PFSK-1 (cell line): Measurements from ENCODE around the gene SLC46A1.

Experiments used
- FOXP2 ChIP-seq: optimal IDR thresholded peaks from 2 replicates; pipeline ENCODE3; 2011; ENCODE audit warnings: borderline replicate concordance, control low read depth, inconsistent platforms; ENCODE audit not compliant: insufficient read depth; ENCODE audit errors: extremely low read length, extremely low read depth
- POLR2AphosphoS5 ChIP-seq: IDR thresholded peaks from 2 replicates; pipeline ENCODE4 v1.6.1; 2012; ENCODE audit warnings: low read depth, mild to moderate bottlenecking, control low read depth, low read length, moderate library complexity
- SIN3A ChIP-seq: IDR thresholded peaks from 2 replicates; pipeline ENCODE4 v1.6.1; 2012; ENCODE audit warnings: mild to moderate bottlenecking, low read length, moderate library complexity, borderline replicate concordance; ENCODE audit not compliant: insufficient read depth
- TAF1 ChIP-seq: IDR thresholded peaks from 2 replicates; pipeline ENCODE4 v1.6.1; 2012; ENCODE audit warnings: low read length, control low read depth, borderline replicate concordance; ENCODE audit not compliant: insufficient read depth
- TF ChIP-seq, protein P1 (sequence below), 2 experiments: IDR thresholded peaks; 2 replicates each; pipeline versions ENCODE4 v1.6.1 to v1.8.0; 2011 to 2012; ENCODE audit warnings: low read depth in 2 of 2, low read length in 2 of 2, control low read depth in 1 of 2, inconsistent platforms in 1 of 2, mild to moderate bottlenecking in 1 of 2, moderate library complexity in 1 of 2; ENCODE audit not compliant: insufficient read depth in 1 of 2

SLC46A1 gene

DNA sequence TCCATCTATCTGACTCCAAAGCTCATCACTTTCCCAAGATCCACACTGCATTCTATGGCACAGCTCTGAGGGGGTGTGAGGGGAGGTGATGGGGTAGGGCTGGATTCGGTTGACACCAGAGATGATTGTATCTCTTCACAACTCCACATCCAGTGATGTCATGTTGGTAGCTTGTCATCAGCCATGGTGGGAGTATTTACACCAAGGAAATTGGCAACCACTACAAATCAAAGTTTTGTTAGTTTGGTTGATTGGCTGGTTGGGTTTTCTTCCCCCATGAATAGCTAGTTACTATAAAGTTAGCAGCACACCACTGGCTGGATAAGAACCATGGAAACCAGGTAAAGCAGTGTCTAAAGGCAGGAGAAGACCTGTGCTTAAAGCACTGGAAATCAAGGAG lies 15.0 kb downstream of the SLC46A1 start:
- TF ChIP-seq POLR2AphosphoS5, result no peak

DNA sequence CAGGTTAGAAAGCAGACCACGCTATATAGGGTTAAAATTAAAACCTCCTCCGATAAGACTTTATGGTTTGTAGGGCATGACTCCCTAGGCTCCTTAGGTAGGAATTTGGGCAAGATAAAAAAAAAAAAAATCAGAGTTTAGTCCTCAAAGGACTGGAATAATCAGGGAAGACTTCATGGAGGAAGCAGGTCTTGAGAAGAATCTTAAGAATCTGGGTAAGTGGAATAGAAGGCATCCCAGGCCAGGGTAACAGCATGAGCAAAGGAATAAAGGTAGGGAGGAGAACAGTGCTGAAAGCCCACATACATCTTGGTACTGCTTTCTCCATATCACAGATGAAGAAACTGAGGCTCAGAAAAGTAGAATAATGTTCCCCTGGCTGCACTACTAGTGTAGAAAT lies 15.4 kb downstream of the SLC46A1 start:
- TF ChIP-seq, protein P1, sequence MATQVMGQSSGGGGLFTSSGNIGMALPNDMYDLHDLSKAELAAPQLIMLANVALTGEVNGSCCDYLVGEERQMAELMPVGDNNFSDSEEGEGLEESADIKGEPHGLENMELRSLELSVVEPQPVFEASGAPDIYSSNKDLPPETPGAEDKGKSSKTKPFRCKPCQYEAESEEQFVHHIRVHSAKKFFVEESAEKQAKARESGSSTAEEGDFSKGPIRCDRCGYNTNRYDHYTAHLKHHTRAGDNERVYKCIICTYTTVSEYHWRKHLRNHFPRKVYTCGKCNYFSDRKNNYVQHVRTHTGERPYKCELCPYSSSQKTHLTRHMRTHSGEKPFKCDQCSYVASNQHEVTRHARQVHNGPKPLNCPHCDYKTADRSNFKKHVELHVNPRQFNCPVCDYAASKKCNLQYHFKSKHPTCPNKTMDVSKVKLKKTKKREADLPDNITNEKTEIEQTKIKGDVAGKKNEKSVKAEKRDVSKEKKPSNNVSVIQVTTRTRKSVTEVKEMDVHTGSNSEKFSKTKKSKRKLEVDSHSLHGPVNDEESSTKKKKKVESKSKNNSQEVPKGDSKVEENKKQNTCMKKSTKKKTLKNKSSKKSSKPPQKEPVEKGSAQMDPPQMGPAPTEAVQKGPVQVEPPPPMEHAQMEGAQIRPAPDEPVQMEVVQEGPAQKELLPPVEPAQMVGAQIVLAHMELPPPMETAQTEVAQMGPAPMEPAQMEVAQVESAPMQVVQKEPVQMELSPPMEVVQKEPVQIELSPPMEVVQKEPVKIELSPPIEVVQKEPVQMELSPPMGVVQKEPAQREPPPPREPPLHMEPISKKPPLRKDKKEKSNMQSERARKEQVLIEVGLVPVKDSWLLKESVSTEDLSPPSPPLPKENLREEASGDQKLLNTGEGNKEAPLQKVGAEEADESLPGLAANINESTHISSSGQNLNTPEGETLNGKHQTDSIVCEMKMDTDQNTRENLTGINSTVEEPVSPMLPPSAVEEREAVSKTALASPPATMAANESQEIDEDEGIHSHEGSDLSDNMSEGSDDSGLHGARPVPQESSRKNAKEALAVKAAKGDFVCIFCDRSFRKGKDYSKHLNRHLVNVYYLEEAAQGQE (IDR thresholded peaks at IDR 0.05; ENCODE audit: insufficient read depth in 1 of 2, low read depth in 2 of 2, low read length in 2 of 2), result no peak
- no peak for TF ChIP-seq FOXP2
- no peak for TF ChIP-seq POLR2AphosphoS5
- TF ChIP-seq SIN3A, result no peak
- TF ChIP-seq TAF1, result no peak

DNA sequence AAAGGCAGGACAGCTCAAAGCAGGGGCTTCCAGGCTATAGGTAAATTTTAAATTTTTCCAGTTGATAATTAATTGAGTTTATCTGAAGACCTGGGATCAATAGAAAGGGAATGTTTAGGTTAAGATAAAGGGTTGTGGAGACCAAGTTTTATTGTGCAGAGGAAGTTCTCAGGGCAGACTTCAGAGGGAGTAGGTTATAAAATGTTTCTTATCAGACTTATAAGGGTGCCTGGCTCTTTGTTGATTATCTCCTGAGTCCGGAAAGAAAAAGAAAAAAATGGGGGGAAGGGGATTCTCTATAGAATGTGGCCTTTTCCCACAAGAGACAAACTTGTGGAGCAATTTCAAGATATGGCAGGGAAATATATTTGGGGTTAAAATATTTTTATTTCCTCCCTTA lies 15.9 kb downstream of the SLC46A1 start:
- TF ChIP-seq SIN3A (no peak), POLR2AphosphoS5 (no peak), FOXP2 (no peak), TAF1 (no peak)
- TF ChIP-seq, protein P1 (IDR thresholded peaks at IDR 0.05; ENCODE audit: insufficient read depth in 1 of 2, low read depth in 2 of 2, low read length in 2 of 2), result no peak

DNA sequence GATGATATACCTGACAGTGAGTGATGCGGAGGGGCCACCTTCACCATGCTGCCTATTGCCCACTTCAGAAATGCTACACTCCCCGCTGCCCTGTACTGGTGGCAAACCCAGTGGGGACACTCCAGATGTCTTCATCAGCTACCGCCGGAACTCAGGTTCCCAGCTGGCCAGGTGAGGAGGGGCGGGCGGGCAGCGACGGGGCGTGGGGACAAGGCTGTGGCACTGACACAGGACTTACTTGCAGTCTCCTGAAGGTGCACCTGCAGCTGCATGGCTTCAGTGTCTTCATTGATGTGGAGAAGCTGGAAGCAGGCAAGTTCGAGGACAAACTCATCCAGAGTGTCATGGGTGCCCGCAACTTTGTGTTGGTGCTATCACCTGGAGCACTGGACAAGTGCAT lies 17.9 kb downstream of the SLC46A1 start:
- TF ChIP-seq, protein P1 (IDR thresholded peaks at IDR 0.05; ENCODE audit: insufficient read depth in 1 of 2, low read depth in 2 of 2, low read length in 2 of 2), result no peak
- TF ChIP-seq FOXP2 (no peak), POLR2AphosphoS5 (no peak), TAF1 (no peak), SIN3A (no peak)

DNA sequence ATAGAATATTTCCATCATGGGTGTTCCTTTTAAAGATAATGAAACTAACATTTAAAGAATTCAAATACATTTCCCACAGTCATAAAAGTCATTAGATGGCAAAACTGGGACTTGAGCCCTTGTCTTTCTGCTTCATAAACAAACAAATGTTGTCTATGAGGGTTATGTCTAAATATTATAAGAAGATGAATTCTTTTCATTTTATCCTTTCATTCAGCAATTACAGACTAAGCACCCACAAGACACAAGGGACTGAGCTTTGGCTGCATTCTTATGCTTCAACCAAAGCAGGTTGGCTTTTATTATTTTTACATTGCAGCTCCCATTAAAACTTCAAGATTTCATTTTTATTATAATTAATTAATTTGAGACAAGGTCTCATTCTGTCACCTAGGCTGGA lies 19.6 kb downstream of the SLC46A1 start:
- TF ChIP-seq SIN3A (no peak), FOXP2 (no peak), POLR2AphosphoS5 (no peak), TAF1 (no peak)
- TF ChIP-seq, protein P1 (IDR thresholded peaks at IDR 0.05; ENCODE audit: insufficient read depth in 1 of 2, low read depth in 2 of 2, low read length in 2 of 2), result no peak
